Measurements from ENCODE around the gene SAMD11.

SAMD11 gene

GRCh38 chr1:935751-936231 lies 12.1 kb downstream of the SAMD11 start:
- Histone ChIP-seq H4K20me1 (ENCODE audit: insufficient read depth) (no peaks in the 10 kb centered on the region), H2AFZ (ENCODE audit: low read depth) (no peak overlapping the region), H3K4me2 (no peak overlapping the region), H3K4me3 (IDR thresholded peaks at IDR 0.05; ENCODE audit: insufficient read depth, low read depth, low read length) (no peak overlapping the region), H3K36me3 (ENCODE audit: insufficient read depth) (no peaks in the 10 kb centered on the region), H3K9ac (no peak overlapping the region), H3K79me2 (ENCODE audit: insufficient read depth, low read depth) (no peaks in the 10 kb centered on the region), H3K27me3 (ENCODE audit: insufficient read depth, low read depth) (peaks cover 79% of the 10 kb centered on the region), H3K27ac (no peak overlapping the region), H3K4me1 (ENCODE audit: low read depth, poor library complexity, severe bottlenecking) (peaks cover 16% of the 10 kb centered on the region)
- no peak for TF ChIP-seq CTCF (conservative IDR thresholded peaks at IDR 0.05; ENCODE audit: low read depth, low read length)

GRCh38 chr1:936348-937264 lies 12.9 kb downstream of the SAMD11 start:
- H3K27me3 ChIP-seq (ENCODE audit: insufficient read depth, low read depth), result peaks cover 78% of the 10 kb centered on the region
- H4K20me1 ChIP-seq (ENCODE audit: insufficient read depth), result no peaks in the 10 kb centered on the region
- no peak for TF ChIP-seq CTCF (conservative IDR thresholded peaks at IDR 0.05; ENCODE audit: low read depth, low read length)
- H3K27ac ChIP-seq, result no peak overlapping the region
- no peak overlapping the region for H3K4me3 ChIP-seq (IDR thresholded peaks at IDR 0.05; ENCODE audit: insufficient read depth, low read depth, low read length)
- no peak overlapping the region for H3K9ac ChIP-seq
- peaks cover 24% of the 10 kb centered on the region for H3K4me1 ChIP-seq (ENCODE audit: low read depth, poor library complexity, severe bottlenecking)
- no peaks in the 10 kb centered on the region for H3K79me2 ChIP-seq (ENCODE audit: insufficient read depth, low read depth)
- H2AFZ ChIP-seq (ENCODE audit: low read depth), result no peak overlapping the region
- H3K4me2 ChIP-seq, result no peak overlapping the region
- no peaks in the 10 kb centered on the region for H3K36me3 ChIP-seq (ENCODE audit: insufficient read depth)

- Histone ChIP-seq H3K27ac (no peak overlapping the region), H3K79me2 (ENCODE audit: insufficient read depth, low read depth) (no peaks in the 10 kb centered on the region), H3K36me3 (ENCODE audit: insufficient read depth) (no peaks in the 10 kb centered on the region), H3K9ac (no peak overlapping the region), H3K4me3 (IDR thresholded peaks at IDR 0.05; ENCODE audit: insufficient read depth, low read depth, low read length) (no peak overlapping the region), H3K4me2 (no peak overlapping the region), H3K4me1 (ENCODE audit: low read depth, poor library complexity, severe bottlenecking) (peaks cover 31% of the 10 kb centered on the region), H2AFZ (ENCODE audit: low read depth) (no peak overlapping the region), H3K27me3 (ENCODE audit: insufficient read depth, low read depth) (peaks cover 77% of the 10 kb centered on the region), H4K20me1 (ENCODE audit: insufficient read depth) (no peaks in the 10 kb centered on the region)
- no peak for TF ChIP-seq CTCF (conservative IDR thresholded peaks at IDR 0.05; ENCODE audit: low read depth, low read length)
Observed at GRCh38 chr1:937521-937920, 13.8 kb downstream of the SAMD11 start.

GRCh38 chr1:938088-938683 lies 14.5 kb downstream of the SAMD11 start:
- no peak for TF ChIP-seq CTCF (conservative IDR thresholded peaks at IDR 0.05; ENCODE audit: low read depth, low read length)
- peaks cover 77% of the 10 kb centered on the region for H3K27me3 ChIP-seq (ENCODE audit: insufficient read depth, low read depth)
- no peak overlapping the region for H3K27ac ChIP-seq
- H3K4me1 ChIP-seq (ENCODE audit: low read depth, poor library complexity, severe bottlenecking), result peaks cover 38% of the 10 kb centered on the region
- no peaks in the 10 kb centered on the region for H4K20me1 ChIP-seq (ENCODE audit: insufficient read depth)
- H2AFZ ChIP-seq (ENCODE audit: low read depth), result no peak overlapping the region
- no peak overlapping the region for H3K4me3 ChIP-seq (IDR thresholded peaks at IDR 0.05; ENCODE audit: insufficient read depth, low read depth, low read length)
- H3K9ac ChIP-seq, result no peak overlapping the region
- no peaks in the 10 kb centered on the region for H3K79me2 ChIP-seq (ENCODE audit: insufficient read depth, low read depth)
- no peak overlapping the region for H3K4me2 ChIP-seq
- H3K36me3 ChIP-seq (ENCODE audit: insufficient read depth), result no peaks in the 10 kb centered on the region
